Liver (tissue), 9 donors: ENCODE measurements around the gene FOXN3. TPM values are rescaled to one million over a fixed set of nuclear protein-coding genes. Genes with fewer than 3 reads are reported as not detected.

Experiments
- DNase-seq: peaks from one replicate; pipeline ENCODE4 v3.0.0-alpha.2; 2017; ENCODE audit warnings: low spot score
- H3K27ac ChIP-seq, 2 donors: one replicate each; pipeline ENCODE4 v1.7.0; 2013; ENCODE audit warnings: inconsistent platforms in 2 of 2, low read length in 2 of 2, control low read depth in 1 of 2, low read depth in 1 of 2, mild to moderate bottlenecking in 1 of 2
- H3K27me3 ChIP-seq, 4 donors: one replicate each; pipeline versions ENCODE4 v1.6.1 to v1.7.0; 2013; ENCODE audit warnings: low read length in 3 of 4, inconsistent platforms in 1 of 4, mild to moderate bottlenecking in 1 of 4, moderate library complexity in 1 of 4; ENCODE audit not compliant: control insufficient read depth in 4 of 4, insufficient read depth in 4 of 4
- H3K36me3 ChIP-seq, 4 donors: one replicate each; pipeline versions ENCODE4 v1.6.1 to v1.7.0; 2013; ENCODE audit warnings: low read length in 3 of 4, mild to moderate bottlenecking in 3 of 4, low read depth in 1 of 4, moderate library complexity in 1 of 4; ENCODE audit not compliant: control insufficient read depth in 4 of 4, insufficient read depth in 3 of 4
- H3K4me1 ChIP-seq, 4 donors: one replicate each; pipeline versions ENCODE4 v1.6.1 to v1.7.0; 2013; ENCODE audit warnings: low read length in 3 of 4, mild to moderate bottlenecking in 3 of 4, moderate library complexity in 1 of 4; ENCODE audit not compliant: control insufficient read depth in 4 of 4, insufficient read depth in 4 of 4
- H3K4me3 ChIP-seq, 3 donors: one replicate each; pipeline versions ENCODE4 v1.6.1 to v1.7.0; 2013; ENCODE audit warnings: low read length in 3 of 3, control low read depth in 1 of 3, low read depth in 1 of 3, mild to moderate bottlenecking in 1 of 3
- H3K9ac ChIP-seq, 2 donors: one replicate each; pipeline ENCODE4 v1.7.0; 2013; ENCODE audit warnings: low read length in 2 of 2, mild to moderate bottlenecking in 2 of 2, moderate library complexity in 2 of 2, control low read depth in 1 of 2, low read depth in 1 of 2
- H3K9me3 ChIP-seq, 4 donors: one replicate each; pipeline versions ENCODE4 v1.6.1 to v1.7.0; 2013; ENCODE audit warnings: low read length in 3 of 4; ENCODE audit not compliant: control insufficient read depth in 4 of 4
- ATF3 ChIP-seq: IDR thresholded peaks from 2 replicates; pipeline ENCODE4 v1.6.1; 2016; ENCODE audit warnings: antibody characterized with exemption
- CTCF ChIP-seq: fragments of 150-350 bp; IDR thresholded peaks from 2 replicates; pipeline ENCODE4 v1.5.1; 2017; ENCODE audit warnings: improper control_type of control experiment, low read depth, low read length; ENCODE audit not compliant: missing input control
- EGR1 ChIP-seq, 2 donors: IDR thresholded peaks; 2 replicates each; pipeline ENCODE4 v1.6.1; 2016 to 2018; ENCODE audit warnings: antibody characterized with exemption in 2 of 2, low read depth in 2 of 2
- FOXA1 ChIP-seq: IDR thresholded peaks from 2 replicates; pipeline ENCODE4 v1.6.1; 2016; ENCODE audit warnings: antibody characterized with exemption
- FOXA2 ChIP-seq: IDR thresholded peaks from 2 replicates; pipeline ENCODE4 v1.6.1; 2016; ENCODE audit warnings: antibody characterized with exemption
- GABPA ChIP-seq, 2 donors: IDR thresholded peaks in 1 of 2; conservative IDR thresholded peaks in 1 of 2; 2 replicates each; pipeline ENCODE4 v1.6.1; 2016; ENCODE audit warnings: antibody characterized with exemption in 2 of 2, mild to moderate bottlenecking in 1 of 2, moderate library complexity in 1 of 2
- HNF4A ChIP-seq, 2 donors: conservative IDR thresholded peaks; 2 replicates each; pipeline ENCODE4 v1.6.1; 2016; ENCODE audit warnings: antibody characterized with exemption in 2 of 2, mild to moderate bottlenecking in 2 of 2
- JUND ChIP-seq, 2 donors: IDR thresholded peaks; 2 replicates each; pipeline ENCODE4 v1.6.1; 2016; ENCODE audit warnings: antibody characterized with exemption in 2 of 2
- NR2F2 ChIP-seq: IDR thresholded peaks from 2 replicates; pipeline ENCODE4 v1.6.1; 2016; ENCODE audit warnings: antibody characterized with exemption
- RAD21 ChIP-seq, 2 donors: IDR thresholded peaks; 2 replicates each; pipeline ENCODE4 v1.6.1; 2016; ENCODE audit warnings: antibody characterized with exemption in 2 of 2, mild to moderate bottlenecking in 2 of 2
- RXRA ChIP-seq, 2 donors: IDR thresholded peaks; 2 replicates each; pipeline ENCODE4 v1.6.1; 2017 to 2018; ENCODE audit warnings: antibody characterized with exemption in 2 of 2, mild to moderate bottlenecking in 1 of 2
- SP1 ChIP-seq: IDR thresholded peaks from 2 replicates; pipeline ENCODE4 v1.6.1; 2018; ENCODE audit warnings: antibody characterized with exemption, mild to moderate bottlenecking
- WGBS: extraction: QIAGEN DNeasy Blood & Tissue Kit; methylation state at CpG from one replicate; pipeline ENCODE4 v1.1.7; 2013; 5-methylcytosine and 5-hydroxymethylcytosine counted together
- polyA plus RNA-seq, 2 donors: library from polyadenylated mRNA; stranded (reverse) in 1 of 2; unstranded in 1 of 2; fragments of 200-250 nt in 1 of 2; fragments of >200 nt in 1 of 2; fragmentation: Nextera tagmentation in 1 of 2; extraction: Ambion mirVana in 1 of 2; gene quantifications; one replicate each; pipeline versions ENCODE4 v1.2.1 to v1.2.3, GENCODE V29; 2013 to 2015
- total RNA-seq, 2 donors: library from RNA; depleted of rRNA; stranded (reverse); fragments of >200 nt; gene quantifications; one replicate each; pipeline ENCODE4 v1.2.3, GENCODE V29; 2014
- TF ChIP-seq, protein P1 (sequence below): IDR thresholded peaks from 2 replicates; pipeline ENCODE4 v1.6.1; 2016; ENCODE audit warnings: antibody characterized with exemption, mild to moderate bottlenecking
- donor health status: healthy.
- donor health status: healthy.
- donor health status: healthy.
- donor health status: healthy.
- donor health status: healthy.

FOXN3 gene
- total and polyA plus RNA-seq, 4 donors: 17.8 to 44.8 (median 35.3) TPM

DNA sequence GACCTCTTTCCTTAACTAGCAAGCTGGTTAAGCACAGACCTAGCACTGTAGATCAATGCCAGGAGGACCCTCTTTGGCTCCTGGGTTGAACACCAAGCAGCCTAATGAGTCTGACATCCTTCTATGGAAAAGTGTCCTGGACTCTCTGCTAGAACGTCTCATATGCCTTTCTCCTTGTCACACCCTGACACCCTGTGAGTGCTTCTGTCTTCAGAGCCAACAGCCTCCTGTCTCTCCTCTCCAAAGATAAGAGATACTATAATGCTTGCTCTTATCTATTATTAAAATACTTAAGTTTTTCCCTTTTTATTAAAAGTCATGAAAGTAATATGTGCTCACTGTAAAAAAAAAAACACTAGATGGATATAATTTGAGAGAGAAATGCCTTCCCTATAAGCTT, 222.7 kb downstream of the FOXN3 start:
- TF ChIP-seq FOXA1 (no peak), CTCF (no peak), FOXA2 (no peak), SP1 (no peak), JUND (IDR thresholded peaks at IDR 0.05) (no peak), NR2F2 (no peak), RAD21 (IDR thresholded peaks at IDR 0.05) (no peak), ATF3 (no peak), HNF4A (conservative IDR thresholded peaks at IDR 0.05) (no peak), RXRA (IDR thresholded peaks at IDR 0.05) (no peak), GABPA (IDR thresholded peaks at IDR 0.05 in 1 of 2, conservative IDR thresholded peaks at IDR 0.05 in 1 of 2) (no peak), EGR1 (IDR thresholded peaks at IDR 0.05; ENCODE audit: low read depth in 2 of 2) (no peak)
- TF ChIP-seq, protein P1, sequence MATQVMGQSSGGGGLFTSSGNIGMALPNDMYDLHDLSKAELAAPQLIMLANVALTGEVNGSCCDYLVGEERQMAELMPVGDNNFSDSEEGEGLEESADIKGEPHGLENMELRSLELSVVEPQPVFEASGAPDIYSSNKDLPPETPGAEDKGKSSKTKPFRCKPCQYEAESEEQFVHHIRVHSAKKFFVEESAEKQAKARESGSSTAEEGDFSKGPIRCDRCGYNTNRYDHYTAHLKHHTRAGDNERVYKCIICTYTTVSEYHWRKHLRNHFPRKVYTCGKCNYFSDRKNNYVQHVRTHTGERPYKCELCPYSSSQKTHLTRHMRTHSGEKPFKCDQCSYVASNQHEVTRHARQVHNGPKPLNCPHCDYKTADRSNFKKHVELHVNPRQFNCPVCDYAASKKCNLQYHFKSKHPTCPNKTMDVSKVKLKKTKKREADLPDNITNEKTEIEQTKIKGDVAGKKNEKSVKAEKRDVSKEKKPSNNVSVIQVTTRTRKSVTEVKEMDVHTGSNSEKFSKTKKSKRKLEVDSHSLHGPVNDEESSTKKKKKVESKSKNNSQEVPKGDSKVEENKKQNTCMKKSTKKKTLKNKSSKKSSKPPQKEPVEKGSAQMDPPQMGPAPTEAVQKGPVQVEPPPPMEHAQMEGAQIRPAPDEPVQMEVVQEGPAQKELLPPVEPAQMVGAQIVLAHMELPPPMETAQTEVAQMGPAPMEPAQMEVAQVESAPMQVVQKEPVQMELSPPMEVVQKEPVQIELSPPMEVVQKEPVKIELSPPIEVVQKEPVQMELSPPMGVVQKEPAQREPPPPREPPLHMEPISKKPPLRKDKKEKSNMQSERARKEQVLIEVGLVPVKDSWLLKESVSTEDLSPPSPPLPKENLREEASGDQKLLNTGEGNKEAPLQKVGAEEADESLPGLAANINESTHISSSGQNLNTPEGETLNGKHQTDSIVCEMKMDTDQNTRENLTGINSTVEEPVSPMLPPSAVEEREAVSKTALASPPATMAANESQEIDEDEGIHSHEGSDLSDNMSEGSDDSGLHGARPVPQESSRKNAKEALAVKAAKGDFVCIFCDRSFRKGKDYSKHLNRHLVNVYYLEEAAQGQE: no peak
- no peaks in the 10 kb centered on the region for H3K4me1 ChIP-seq
- no peaks in the 10 kb centered on the region for H3K27me3 ChIP-seq
- H3K9ac ChIP-seq: no peak overlapping the region
- DNase-seq: no peak
- H3K27ac ChIP-seq: no peak overlapping the region
- H3K9me3 ChIP-seq: no peaks in the 10 kb centered on the region
- no peak overlapping the region for H3K4me3 ChIP-seq
- peaks cover 0 to 3% (median under 1%) of the 10 kb centered on the region in 4 donors for H3K36me3 ChIP-seq
- 85% methylated on average over 1 of the region's 1 CpG for WGBS

DNA sequence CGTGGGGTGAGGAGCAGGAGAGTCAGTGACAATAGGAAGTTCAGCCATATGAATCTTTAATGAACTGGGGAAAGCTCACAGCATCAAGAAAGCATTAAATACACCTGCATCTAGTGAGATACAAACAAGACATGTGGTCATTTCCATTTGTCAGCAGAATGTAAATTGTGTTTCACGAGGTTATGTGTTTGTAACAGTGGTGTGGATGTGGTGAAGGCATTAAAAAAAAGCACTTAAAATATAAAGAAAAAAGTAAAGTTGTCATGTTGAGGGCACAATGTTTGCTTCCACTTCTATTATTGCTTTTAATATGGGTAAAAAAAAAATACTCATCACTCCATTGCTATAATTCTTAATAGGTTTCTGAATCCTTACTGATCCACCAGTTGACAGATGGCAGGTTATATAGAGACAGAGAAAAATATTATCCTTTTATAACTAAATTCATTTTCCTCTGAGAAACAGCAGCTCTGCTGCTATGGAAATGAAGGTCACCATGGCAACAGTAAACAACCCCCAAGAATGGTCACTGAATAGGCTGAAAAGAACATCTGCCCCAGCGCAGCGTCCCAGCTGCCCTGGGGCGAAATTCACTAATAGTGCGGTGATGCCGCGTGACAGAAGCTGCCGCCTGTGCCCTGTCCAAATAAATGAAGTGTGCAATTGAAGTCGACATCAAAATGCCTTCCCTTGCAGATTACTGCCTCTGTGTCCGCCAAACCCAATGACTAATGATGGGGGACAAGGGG, 226.1 kb downstream of the FOXN3 start:
- 95% methylated on average over 11 of the region's 11 CpGs for WGBS
- DNase-seq: no peak
- no peak overlapping the region for H3K4me3 ChIP-seq

More for the DNA sequence above, 226.1 kb downstream of the FOXN3 start:
- TF ChIP-seq SP1 (no peak), GABPA (IDR thresholded peaks at IDR 0.05 in 1 of 2, conservative IDR thresholded peaks at IDR 0.05 in 1 of 2) (no peak), HNF4A (conservative IDR thresholded peaks at IDR 0.05) (no peak), RAD21 (IDR thresholded peaks at IDR 0.05) (no peak)
- Histone ChIP-seq H3K4me1 (peaks cover 0 to 8% (median 1%) of the 10 kb centered on the region in 4 donors), H3K27ac (no peak overlapping the region), H3K9ac (no peak overlapping the region), H3K27me3 (no peaks in the 10 kb centered on the region), H3K36me3 (peaks cover 0 to 3% (median 0%) of the 10 kb centered on the region in 4 donors), H3K9me3 (no peaks in the 10 kb centered on the region)
